Common myeloid progenitor, CD34-positive (primary cell): ENCODE measurements around the gene SECISBP2.

Source experiments
- CTCF ChIA-PET: fragments of 350-600 bp; sonication (Branson Sonifier 250); formaldehyde crosslinking; loops from one replicate; lab custom pipeline; 2021; ENCODE audit warnings: antibody characterized with exemption; lab: Charles Lee
- POLR2A ChIA-PET: fragments of 350-600 bp; sonication (Branson Sonifier 250); formaldehyde crosslinking; loops from one replicate; lab custom pipeline; 2021; ENCODE audit warnings: antibody characterized with exemption; lab: Charles Lee
- DNase-seq, 3 donors: peaks; one replicate each; pipeline versions ENCODE4 v3.0.0 to v3.0.0-alpha.2; 2013
- H3K27ac ChIP-seq, 2 experiments: 1 replicate in 1 of 2; 2 replicates in 1 of 2; pipeline ENCODE4 v1.7.0; 2013; ENCODE audit warnings: inconsistent platforms in 2 of 2, low read length in 2 of 2, mild to moderate bottlenecking in 2 of 2, low read depth in 1 of 2, moderate library complexity in 1 of 2; ENCODE audit not compliant: severe bottlenecking in 2 of 2, insufficient read depth in 1 of 2, poor library complexity in 1 of 2
- H3K27me3 ChIP-seq, 5 experiments: replicated peaks in 2 of 5; 1 replicate in 3 of 5; 2 replicates in 2 of 5; pipeline versions ENCODE4 v1.6.1 to v1.7.0; 2013; ENCODE audit warnings: low read length in 4 of 5, mild to moderate bottlenecking in 2 of 5, moderate library complexity in 2 of 5, inconsistent platforms in 1 of 5; ENCODE audit not compliant: insufficient read depth in 5 of 5, control insufficient read depth in 4 of 5
- H3K36me3 ChIP-seq, 4 experiments: 1 replicate in 2 of 4; 2 replicates in 2 of 4; pipeline versions ENCODE4 v1.6.1 to v1.7.0; 2013; ENCODE audit warnings: low read length in 3 of 4, control low read depth in 1 of 4, mild to moderate bottlenecking in 1 of 4; ENCODE audit not compliant: control insufficient read depth in 4 of 4, insufficient read depth in 4 of 4
- H3K4me1 ChIP-seq, 4 experiments: 1 replicate in 3 of 4; 2 replicates in 1 of 4; pipeline versions ENCODE4 v1.6.1 to v1.7.1; 2013; ENCODE audit warnings: low read length in 3 of 4, mild to moderate bottlenecking in 3 of 4, control low read depth in 1 of 4, inconsistent platforms in 1 of 4, moderate library complexity in 1 of 4; ENCODE audit not compliant: control insufficient read depth in 4 of 4, insufficient read depth in 4 of 4; ENCODE audit errors: control extremely low read depth in 1 of 4
- H3K4me3 ChIP-seq, 7 experiments: 1 replicate in 4 of 7; 2 replicates in 3 of 7; pipeline versions ENCODE4 v1.5.1 to v1.7.0; 2013; ENCODE audit warnings: mild to moderate bottlenecking in 7 of 7, low read length in 6 of 7, moderate library complexity in 6 of 7, inconsistent platforms in 2 of 7, low read depth in 2 of 7, control low read depth in 1 of 7; ENCODE audit not compliant: insufficient read depth in 4 of 7, control insufficient read depth in 1 of 7; ENCODE audit errors: extremely low read depth in 1 of 7
- H3K9me3 ChIP-seq, 5 experiments: 1 replicate in 4 of 5; 2 replicates in 1 of 5; pipeline versions ENCODE4 v1.6.1 to v1.7.1; 2013; ENCODE audit warnings: low read length in 4 of 5, mild to moderate bottlenecking in 2 of 5, inconsistent platforms in 1 of 5, low read depth in 1 of 5, moderate library complexity in 1 of 5; ENCODE audit not compliant: control insufficient read depth in 4 of 5, insufficient read depth in 2 of 5; ENCODE audit errors: control extremely low read depth in 1 of 5
- WGBS: methylation state at CpG from one replicate; pipeline ENCODE4 v1.1.5; 2013; ENCODE audit not compliant: insufficient coverage; 5-methylcytosine and 5-hydroxymethylcytosine counted together

Gene SECISBP2

DNA sequence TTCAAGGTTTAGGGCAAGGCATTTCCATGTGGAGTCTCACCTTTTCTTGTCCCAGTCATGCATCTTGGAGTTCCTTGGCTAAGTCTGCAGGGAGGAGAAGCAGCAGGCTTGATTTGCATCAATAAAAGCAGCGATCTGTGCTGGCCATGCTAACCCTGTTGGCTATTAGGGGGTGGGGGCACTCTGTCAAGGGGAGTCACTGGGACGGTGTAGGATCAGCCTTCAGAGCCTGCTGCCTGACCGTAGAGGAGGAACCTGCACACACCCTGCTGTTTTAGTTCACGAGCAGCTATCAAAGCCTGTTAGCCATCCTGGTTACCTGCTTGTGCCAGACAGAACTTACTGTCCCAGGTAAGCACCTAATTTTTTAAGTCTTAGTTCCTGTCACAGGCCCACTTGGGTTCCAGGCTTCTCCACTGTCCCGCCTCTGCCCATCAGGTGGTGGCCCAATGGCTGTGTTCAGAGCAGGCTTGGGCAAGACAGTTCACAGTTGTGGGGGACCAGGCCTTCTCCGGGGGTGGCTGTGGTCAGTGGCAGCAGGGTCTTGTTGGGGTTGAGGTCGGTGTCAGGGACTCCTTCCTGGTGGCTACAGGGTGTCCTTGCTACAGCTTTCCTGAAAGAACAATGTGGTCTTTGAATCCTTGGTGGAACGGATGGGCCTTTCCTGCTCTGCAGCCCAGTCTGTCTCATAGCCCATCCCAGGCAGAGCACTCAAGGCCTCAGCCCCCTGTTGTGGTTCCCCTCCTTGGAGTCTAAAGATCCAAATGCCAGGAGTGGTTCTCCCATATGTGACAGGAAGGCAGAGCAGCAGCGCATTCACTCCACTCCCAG lies 43.7 kb downstream of the SECISBP2 start:
- no peak overlapping the region for H3K27ac ChIP-seq
- 100% methylated on average over 8 of the region's 9 CpGs for WGBS
- no peak overlapping the region for H3K4me3 ChIP-seq
- ChIA-PET CTCF (interaction anchor here (1.6 kb wide), 1 partner anchor 13 kb away, joined by 3 read pairs; no protein-coding TSS in a partner anchor), POLR2A (no interaction called here)
- peaks cover 3 to 31% (median 17%) of the 10 kb centered on the region in 4 experiments for H3K4me1 ChIP-seq
- no peak for DNase-seq
- H3K27me3 ChIP-seq: no peaks in the 10 kb centered on the region
- peaks cover 20 to 54% (median 38%) of the 10 kb centered on the region in 4 experiments for H3K36me3 ChIP-seq
- H3K9me3 ChIP-seq: no peaks in the 10 kb centered on the region

DNA sequence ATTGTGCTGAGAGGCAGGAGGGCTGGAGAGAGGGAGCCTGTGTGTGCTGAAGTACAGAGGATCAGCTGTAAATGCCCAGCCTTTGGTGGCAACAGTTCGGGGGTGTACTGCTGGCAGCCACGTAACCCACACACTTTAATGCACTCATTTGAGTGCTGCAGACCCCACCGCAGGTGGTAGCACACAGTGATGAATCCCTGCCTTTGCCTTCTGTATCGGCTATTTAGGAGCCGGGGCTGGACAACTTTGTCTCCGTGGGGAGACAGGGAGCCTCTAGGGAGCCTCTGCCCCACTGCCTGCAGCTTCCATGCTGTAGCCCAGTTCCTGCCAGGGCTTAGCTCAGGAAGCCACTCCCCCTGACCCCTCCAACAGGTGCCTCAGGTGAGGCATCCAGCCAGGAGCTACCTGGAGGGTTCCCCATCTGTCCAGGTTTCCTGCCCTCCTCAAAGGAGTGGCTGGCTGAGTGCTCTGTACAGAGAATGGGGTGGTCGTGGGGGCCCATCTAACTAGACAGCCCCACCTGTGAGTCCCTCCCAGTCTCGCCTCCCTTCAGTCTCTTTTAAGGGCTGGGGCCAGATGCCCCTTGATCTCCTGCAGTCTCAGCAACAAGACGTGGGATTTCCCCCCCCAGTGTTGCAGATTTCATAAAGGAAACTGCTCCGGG lies 44.5 kb downstream of the SECISBP2 start:
- peaks cover 3 to 35% (median 21%) of the 10 kb centered on the region in 4 experiments for H3K4me1 ChIP-seq
- POLR2A ChIA-PET: no interaction called here
- 96% methylated on average over 8 of the region's 10 CpGs for WGBS
- no peak for DNase-seq
- H3K4me3 ChIP-seq: no peak overlapping the region
- H3K36me3 ChIP-seq: peaks cover 20 to 47% (median 35%) of the 10 kb centered on the region in 4 experiments
- H3K9me3 ChIP-seq: no peaks in the 10 kb centered on the region
- CTCF ChIA-PET: interaction anchor here (0.8 to 1.6 kb wide), 2 partner anchors 12 to 15 kb away, joined by 3 read pairs; no protein-coding TSS in a partner anchor
- no peaks in the 10 kb centered on the region for H3K27me3 ChIP-seq
- no peak overlapping the region for H3K27ac ChIP-seq

DNA sequence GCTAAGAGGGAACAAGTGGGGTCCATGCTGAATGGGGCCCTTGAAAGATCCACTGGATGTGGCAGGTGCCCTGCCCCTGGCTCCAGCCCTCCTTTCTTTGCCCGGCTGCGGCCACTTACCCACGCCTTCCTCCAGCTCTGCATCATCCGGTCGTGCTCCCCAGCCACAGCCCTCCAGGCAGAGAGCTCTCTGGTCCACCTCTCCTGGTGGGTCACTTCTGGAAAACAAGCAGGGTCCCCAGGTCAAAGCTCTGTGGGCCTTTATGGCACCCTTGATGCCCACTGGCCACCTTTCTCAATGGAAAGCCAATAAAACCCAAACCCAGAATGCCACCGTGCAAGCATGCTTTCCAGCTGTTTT lies 45.0 kb downstream of the SECISBP2 start:
- H3K36me3 ChIP-seq: peaks cover 20 to 42% (median 31%) of the 10 kb centered on the region in 4 experiments
- WGBS: 96% methylated on average over 6 of the region's 6 CpGs
- H3K27ac ChIP-seq: no peak overlapping the region
- H3K4me3 ChIP-seq: no peak overlapping the region
- H3K9me3 ChIP-seq: no peaks in the 10 kb centered on the region
- ChIA-PET CTCF (interaction anchor here (0.8 kb wide), 1 partner anchor 15 kb away, joined by 3 read pairs; no protein-coding TSS in a partner anchor), POLR2A (no interaction called here)
- H3K4me1 ChIP-seq: peaks cover 3 to 33% (median 23%) of the 10 kb centered on the region in 4 experiments
- no peak for DNase-seq
- H3K27me3 ChIP-seq: no peaks in the 10 kb centered on the region

DNA sequence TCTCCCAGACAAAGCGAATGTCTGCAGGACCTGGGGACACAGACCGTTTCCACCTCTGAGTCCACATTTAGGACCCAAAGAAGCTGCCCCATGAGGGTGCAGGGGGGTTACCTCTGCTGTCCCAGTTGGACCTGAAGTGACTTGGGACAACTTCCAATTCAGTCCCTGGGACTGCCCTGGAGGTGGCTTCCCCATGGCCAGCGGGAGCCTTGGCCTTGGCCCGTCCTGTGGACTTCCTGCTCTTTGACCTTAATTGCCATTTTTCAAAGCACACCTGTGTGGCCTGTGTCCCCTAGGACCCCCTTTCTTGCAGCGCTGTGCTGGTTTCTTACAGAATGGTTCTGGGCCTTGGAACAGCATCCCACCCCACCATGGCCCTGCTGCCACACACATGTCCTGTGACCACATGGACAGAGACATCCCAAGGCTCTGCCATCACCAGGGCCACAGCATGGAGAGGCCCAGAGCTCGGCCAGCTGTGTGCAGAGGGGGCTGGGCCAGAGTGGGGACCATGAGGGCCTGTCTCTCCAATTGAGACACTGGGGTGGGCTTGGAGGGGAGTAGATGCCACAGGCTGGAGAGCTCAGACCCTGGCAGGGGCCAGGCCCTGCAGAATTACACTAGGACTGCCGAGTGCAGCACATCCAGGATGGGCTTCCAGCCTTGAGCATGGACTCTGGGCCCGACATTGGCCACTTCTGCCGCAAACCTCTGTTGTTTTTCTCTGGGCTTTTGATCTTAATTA lies 45.8 kb downstream of the SECISBP2 start:
- H3K9me3 ChIP-seq: no peaks in the 10 kb centered on the region
- 96% methylated on average over 7 of the region's 9 CpGs for WGBS
- H3K36me3 ChIP-seq: peaks cover 20 to 33% (median 29%) of the 10 kb centered on the region in 4 experiments
- no peak for DNase-seq
- H3K27ac ChIP-seq: no peak overlapping the region
- H3K4me3 ChIP-seq: no peak overlapping the region
- no peaks in the 10 kb centered on the region for H3K27me3 ChIP-seq
- peaks cover 3 to 25% (median 20%) of the 10 kb centered on the region in 4 experiments for H3K4me1 ChIP-seq
- POLR2A ChIA-PET: no interaction called here
- CTCF ChIA-PET: interaction anchor here (0.8 kb wide), 2 partner anchors 16 to 17 kb away, joined by 3 read pairs; no protein-coding TSS in a partner anchor

DNA sequence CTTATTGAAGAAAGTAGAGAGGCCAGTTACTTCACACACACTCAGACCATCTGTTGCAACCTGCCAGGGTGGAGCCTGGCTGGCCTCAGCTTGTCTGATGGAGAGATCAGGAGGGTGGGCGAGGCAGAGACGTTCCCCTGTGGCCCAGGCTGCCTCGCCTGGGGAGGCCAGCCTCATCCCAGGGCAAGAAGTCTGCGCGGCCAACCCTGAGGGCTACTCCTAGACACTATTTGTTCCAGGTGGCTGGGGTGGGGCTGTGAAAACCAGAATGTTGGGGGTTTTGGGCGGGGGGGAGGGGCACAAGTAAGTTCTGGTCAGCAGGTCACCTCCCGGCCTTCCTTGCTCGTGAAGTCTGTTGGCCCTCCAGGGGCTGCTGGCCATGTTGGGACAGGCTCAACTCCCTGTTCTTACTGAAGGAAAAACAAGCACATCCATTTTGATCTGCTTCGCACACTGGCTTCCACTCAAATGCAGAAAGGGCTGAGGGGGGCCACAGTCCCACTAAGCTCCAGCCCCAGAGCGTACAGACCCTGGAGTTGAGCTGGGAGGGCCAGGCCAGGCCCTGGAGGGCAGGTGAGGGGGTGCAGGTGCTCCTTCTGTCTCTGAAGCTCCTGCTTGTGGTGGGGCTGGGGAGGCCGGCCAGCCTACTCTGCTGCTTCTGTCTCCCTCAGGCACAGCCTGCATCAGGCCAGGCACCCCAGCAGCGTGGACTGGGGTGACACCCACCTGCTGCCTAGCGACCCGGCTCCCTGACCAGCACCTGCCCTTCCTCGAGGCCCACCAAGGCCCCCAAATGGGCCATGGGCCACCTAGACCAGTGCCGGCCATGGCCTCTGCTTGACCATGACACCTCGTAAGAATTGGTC lies 46.6 kb downstream of the SECISBP2 start:
- 97% methylated on average over 13 of the region's 17 CpGs for WGBS
- Histone ChIP-seq H3K9me3 (no peaks in the 10 kb centered on the region), H3K4me1 (peaks cover under 1 to 17% (median 16%) of the 10 kb centered on the region in 4 experiments), H3K36me3 (peaks cover 20 to 30% (median 27%) of the 10 kb centered on the region in 4 experiments), H3K27me3 (no peaks in the 10 kb centered on the region), H3K27ac (no peak overlapping the region), H3K4me3 (no peak overlapping the region)
- ChIA-PET CTCF (interaction anchor here (0.8 kb wide), 1 partner anchor 18 kb away, joined by 3 read pairs; no protein-coding TSS in a partner anchor), POLR2A (no interaction called here)
- no peak for DNase-seq

DNA sequence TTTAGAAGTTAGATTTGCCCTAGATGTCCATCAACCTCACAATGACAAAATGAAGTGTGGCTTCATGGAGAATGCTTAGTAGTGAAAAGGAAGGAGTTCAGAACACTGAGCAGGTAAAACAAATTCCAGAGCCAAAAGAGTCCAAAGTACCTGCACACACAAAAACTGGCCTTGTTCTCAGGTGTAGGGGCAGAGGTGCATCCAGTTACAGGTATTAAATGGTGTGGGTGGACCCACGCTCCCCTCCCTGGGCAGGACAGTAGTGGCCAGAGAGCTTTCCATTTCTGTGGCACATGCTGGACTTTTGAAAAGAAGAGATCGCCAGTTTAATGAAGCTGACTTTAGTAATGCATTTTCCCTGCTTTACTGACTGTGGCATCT lies 47.2 kb downstream of the SECISBP2 start:
- ChIA-PET POLR2A (no interaction called here), CTCF (no interaction called here)
- no peaks in the 10 kb centered on the region for H3K27me3 ChIP-seq
- H3K4me1 ChIP-seq: peaks cover 0 to 13% (median 11%) of the 10 kb centered on the region in 4 experiments
- no peaks in the 10 kb centered on the region for H3K9me3 ChIP-seq
- no peak overlapping the region for H3K27ac ChIP-seq
- H3K36me3 ChIP-seq: peaks cover 18 to 27% (median 24%) of the 10 kb centered on the region in 4 experiments
- H3K4me3 ChIP-seq: no peak overlapping the region
- DNase-seq: no peak
- WGBS: 100% methylated on average over 1 of the region's 2 CpGs
